HFFc6 (cell line): Measurements from ENCODE around the gene YLPM1. TPM values are rescaled to one million over a fixed set of nuclear protein-coding genes. Genes with fewer than 3 reads are reported as not detected.

ENCODE experiments used
- DNase-seq: peaks from one replicate; pipeline ENCODE4 v3.0.0-alpha.2; 2018
- H3K27ac Mint-ChIP-seq: 2 replicates; pipeline ENCODE4 v1.8.0; 2020; ENCODE audit warnings: mild to moderate bottlenecking, mixed read lengths
- H3K27me3 Mint-ChIP-seq: 2 replicates; pipeline ENCODE4 v1.8.0; 2021; ENCODE audit warnings: mild to moderate bottlenecking, moderate library complexity, mixed read lengths; ENCODE audit not compliant: insufficient read depth
- H3K36me3 Mint-ChIP-seq: 2 replicates; pipeline ENCODE4 v1.8.0; 2021; ENCODE audit warnings: low read depth, mixed read lengths
- H3K4me1 Mint-ChIP-seq: 2 replicates; pipeline ENCODE4 v1.8.0; 2020; ENCODE audit warnings: low read depth, mixed read lengths
- H3K4me3 Mint-ChIP-seq: 2 replicates; pipeline ENCODE4 v1.8.0; 2020; ENCODE audit warnings: mild to moderate bottlenecking, moderate library complexity, mixed read lengths
- H3K9me3 Mint-ChIP-seq: 2 replicates; pipeline ENCODE4 v1.8.0; 2020; ENCODE audit warnings: mild to moderate bottlenecking, mixed read lengths
- total RNA-seq, 6 experiments: library from RNA; stranded (reverse); fragmentation: NEBNext Ultra II Directional; extraction: Animal tissue kit (Norgen Biotek cat#: 25700); gene quantifications; 2 replicates in 1 of 6; 3 replicates in 5 of 6; pipeline ENCODE4 v1.2.3, GENCODE V29; 2021
- TF ChIP-seq, protein P1 (sequence below): fragments of 200-600 bp; sonication (generic); IDR thresholded peaks from 2 replicates; pipeline ENCODE4 v1.5.0; 2021; ENCODE audit warnings: antibody characterized with exemption, mild to moderate bottlenecking

The YLPM1 gene
- total RNA-seq, 6 experiments from 2014 or later: 46.0 to 50.8 (median 48.6) TPM

DNA sequence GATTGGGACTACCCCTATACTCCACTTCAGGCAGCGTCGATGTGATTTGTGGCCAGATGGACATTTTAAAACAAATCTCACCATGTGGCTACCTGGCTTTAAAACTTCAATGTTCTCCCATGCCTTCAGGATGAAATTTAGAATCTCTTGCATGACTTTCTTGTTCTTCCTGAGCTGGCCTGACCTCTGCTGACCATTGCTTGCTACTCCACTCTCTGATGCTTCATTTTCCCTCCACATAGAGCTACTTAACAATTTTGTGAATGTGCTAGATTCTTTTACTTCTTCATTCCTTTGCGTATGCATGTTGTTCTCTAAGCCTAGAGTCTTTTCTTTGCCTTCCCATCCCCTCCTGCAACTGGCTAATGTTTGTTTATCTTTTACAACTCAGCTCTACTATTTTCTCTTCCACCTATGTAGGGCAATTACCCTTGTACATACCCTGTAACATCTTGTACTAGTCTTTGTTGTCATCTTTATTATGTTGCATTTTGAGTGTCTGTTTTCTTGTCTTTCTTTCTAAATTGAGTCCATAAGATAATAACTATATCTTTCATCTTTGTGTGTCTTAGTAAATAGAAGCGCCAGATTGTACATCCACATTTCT, 41.2 kb downstream of the YLPM1 start:
- Mint-ChIP-seq H3K4me3 (no peak overlapping the region), H3K27ac (no peak overlapping the region), H3K4me1 (0 out of 2 replicates have a peak, but pooled peaks cover 8% of the 10 kb centered on the region), H3K36me3 (peaks cover 4% of the 10 kb centered on the region; the same call in 1 of the 2 replicates), H3K9me3 (no peaks in the 10 kb centered on the region), H3K27me3 (no peaks in the 10 kb centered on the region; the same call in 1 of the 2 replicates)
- TF ChIP-seq, protein P1, sequence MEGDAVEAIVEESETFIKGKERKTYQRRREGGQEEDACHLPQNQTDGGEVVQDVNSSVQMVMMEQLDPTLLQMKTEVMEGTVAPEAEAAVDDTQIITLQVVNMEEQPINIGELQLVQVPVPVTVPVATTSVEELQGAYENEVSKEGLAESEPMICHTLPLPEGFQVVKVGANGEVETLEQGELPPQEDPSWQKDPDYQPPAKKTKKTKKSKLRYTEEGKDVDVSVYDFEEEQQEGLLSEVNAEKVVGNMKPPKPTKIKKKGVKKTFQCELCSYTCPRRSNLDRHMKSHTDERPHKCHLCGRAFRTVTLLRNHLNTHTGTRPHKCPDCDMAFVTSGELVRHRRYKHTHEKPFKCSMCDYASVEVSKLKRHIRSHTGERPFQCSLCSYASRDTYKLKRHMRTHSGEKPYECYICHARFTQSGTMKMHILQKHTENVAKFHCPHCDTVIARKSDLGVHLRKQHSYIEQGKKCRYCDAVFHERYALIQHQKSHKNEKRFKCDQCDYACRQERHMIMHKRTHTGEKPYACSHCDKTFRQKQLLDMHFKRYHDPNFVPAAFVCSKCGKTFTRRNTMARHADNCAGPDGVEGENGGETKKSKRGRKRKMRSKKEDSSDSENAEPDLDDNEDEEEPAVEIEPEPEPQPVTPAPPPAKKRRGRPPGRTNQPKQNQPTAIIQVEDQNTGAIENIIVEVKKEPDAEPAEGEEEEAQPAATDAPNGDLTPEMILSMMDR: peak; percentile 84
- peak; percentile 57 for DNase-seq

DNA sequence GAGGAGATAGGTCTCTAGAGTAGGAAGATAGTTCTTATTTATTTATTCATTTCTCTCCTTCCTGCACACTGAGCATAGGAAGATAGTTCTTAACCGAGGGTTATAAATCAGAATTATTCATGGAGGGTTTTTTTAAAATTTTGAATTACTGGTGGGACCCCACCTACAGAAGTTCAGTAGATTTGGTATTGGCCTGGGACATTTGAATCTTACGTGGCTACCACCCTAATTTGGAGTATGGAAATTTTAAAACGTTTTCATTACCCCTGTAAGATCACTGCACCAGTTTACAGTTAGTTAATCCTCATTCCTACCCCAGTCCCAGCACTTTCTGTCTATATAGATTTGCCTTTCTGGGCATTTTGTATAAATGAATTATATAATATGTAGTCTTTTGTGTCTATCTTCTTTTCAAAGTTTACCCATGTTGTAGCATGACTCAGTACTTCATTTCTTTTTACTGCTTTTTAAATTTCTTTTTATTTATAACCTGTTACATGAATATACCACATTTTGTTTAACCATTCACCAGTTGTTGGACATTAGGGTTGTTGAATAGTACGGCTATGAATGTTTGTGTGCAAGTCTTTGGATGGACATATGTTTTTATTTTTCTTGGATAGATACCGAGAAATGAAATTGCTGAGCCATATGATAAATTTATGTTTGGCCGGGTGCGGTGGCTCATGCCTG, 44.9 kb downstream of the YLPM1 start:
- Mint-ChIP-seq H3K27ac (no peak overlapping the region), H3K4me3 (no peak overlapping the region), H3K4me1 (no peaks in the 10 kb centered on the region), H3K9me3 (no peaks in the 10 kb centered on the region), H3K27me3 (no peaks in the 10 kb centered on the region; the same call in none of the 2 replicates), H3K36me3 (peaks cover 15% of the 10 kb centered on the region)
- no peak for DNase-seq
- TF ChIP-seq, protein P1: no peak

DNA sequence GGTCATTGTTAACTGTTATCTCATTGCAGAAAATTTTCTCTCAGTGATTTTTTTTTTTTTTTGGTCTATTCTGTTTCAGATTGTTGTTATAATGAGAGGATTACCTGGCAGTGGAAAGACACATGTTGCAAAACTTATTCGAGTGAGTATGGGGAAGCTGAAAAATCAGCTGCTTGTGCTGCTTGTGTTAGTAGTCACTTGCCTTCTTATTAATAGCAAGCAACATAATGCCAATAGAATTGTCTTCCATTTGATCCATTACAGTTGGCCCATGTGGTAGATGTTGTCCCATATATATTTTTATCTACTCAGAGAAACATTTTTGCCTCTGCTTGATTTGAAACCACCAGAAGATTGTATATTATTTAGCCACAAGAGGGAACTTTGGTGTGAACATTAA, 53.0 kb downstream of the YLPM1 start:
- no peaks in the 10 kb centered on the region; the same call in 1 of the 2 replicates for H3K27me3 Mint-ChIP-seq
- no peak for DNase-seq
- H3K27ac Mint-ChIP-seq: no peak overlapping the region
- no peak overlapping the region for H3K4me3 Mint-ChIP-seq
- TF ChIP-seq, protein P1: no peak
- no peaks in the 10 kb centered on the region for H3K9me3 Mint-ChIP-seq
- H3K4me1 Mint-ChIP-seq: peaks cover 7% of the 10 kb centered on the region; the same call in 1 of the 2 replicates
- peaks cover 47% of the 10 kb centered on the region for H3K36me3 Mint-ChIP-seq

DNA sequence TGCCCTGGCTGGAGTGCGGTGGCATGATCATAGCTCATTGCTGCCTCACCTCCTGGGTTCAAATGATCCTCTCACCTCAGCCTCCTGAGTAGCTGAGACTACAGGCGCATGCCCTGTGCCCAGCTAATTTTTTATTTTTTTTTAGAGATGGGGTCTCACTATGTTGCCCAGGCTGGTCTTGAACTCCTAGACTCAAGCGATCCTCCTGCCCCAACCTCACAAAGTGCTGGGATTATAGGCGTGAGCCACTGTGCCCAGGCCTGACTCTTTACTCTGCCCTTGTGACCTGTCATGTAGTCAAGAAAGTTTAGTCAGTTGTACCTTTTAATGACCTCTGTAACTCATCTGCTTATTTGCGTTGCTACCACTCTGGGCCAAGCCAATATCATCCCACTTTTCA, 57.2 kb downstream of the YLPM1 start:
- no peaks in the 10 kb centered on the region for H3K27me3 Mint-ChIP-seq
- H3K4me1 Mint-ChIP-seq: peaks cover 6% of the 10 kb centered on the region
- peaks cover 34% of the 10 kb centered on the region for H3K36me3 Mint-ChIP-seq
- H3K4me3 Mint-ChIP-seq: no peak overlapping the region
- no peaks in the 10 kb centered on the region for H3K9me3 Mint-ChIP-seq
- no peak for DNase-seq
- no peak overlapping the region for H3K27ac Mint-ChIP-seq
- TF ChIP-seq, protein P1: no peak

DNA sequence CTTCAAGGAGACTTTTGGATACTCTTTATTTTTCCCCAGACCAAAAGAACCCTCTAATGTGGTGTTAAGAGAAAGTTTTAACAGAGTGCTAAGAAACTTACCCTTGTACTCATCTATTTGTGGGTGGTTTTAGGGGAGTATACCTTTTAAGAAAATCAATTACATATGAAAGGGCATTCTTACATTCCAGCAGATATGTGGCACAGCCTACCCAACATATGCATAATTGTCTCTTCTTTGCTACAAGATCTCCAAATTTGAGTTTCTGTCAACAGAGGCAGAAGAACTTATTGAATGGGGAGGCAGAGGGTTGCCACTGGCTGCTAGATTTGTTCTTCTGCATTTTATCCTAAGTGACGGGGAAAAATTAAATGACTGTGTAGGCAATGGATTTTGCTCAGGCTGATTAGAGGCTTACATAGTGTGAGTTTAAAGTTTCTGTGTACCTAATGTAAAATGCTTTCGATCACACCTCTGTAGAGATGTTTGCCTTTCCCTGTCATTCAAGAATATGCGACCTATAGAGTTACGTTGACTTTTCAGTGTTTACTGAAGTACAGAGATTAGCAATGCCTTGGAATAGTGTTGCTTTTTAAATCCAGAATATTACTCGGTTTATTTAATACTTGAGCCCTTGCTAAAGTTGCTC, 58.3 kb downstream of the YLPM1 start:
- Mint-ChIP-seq H3K4me1 (peaks cover 10% of the 10 kb centered on the region), H3K36me3 (peaks cover 28% of the 10 kb centered on the region), H3K27me3 (no peaks in the 10 kb centered on the region), H3K27ac (no peak overlapping the region), H3K4me3 (no peak overlapping the region), H3K9me3 (no peaks in the 10 kb centered on the region)
- no peak for DNase-seq
- TF ChIP-seq, protein P1: no peak
